Lung (tissue), 12 donors: Measurements from ENCODE around the gene SYT1. TPM values are rescaled to one million over a fixed set of nuclear protein-coding genes. Genes with fewer than 3 reads are reported as not detected.

Experiments
- ATAC-seq: fragments of 200-7000 bp; cut with Tn5 transposase; one replicate; pipeline ENCODE4 v1.9.1; 2020; ENCODE audit warnings: moderate number of reproducible peaks; ENCODE audit not compliant: insufficient read depth, low FRiP score
- DNase-seq, 3 donors: peaks; one replicate each; pipeline ENCODE4 v3.0.0-alpha.2; 2013 to 2017
- H3K27ac ChIP-seq, 2 donors: one replicate each; pipeline ENCODE4 v1.5.1; 2013; ENCODE audit warnings: mild to moderate bottlenecking in 2 of 2, moderate library complexity in 2 of 2, control low read depth in 1 of 2, inconsistent platforms in 1 of 2, low read depth in 1 of 2, low read length in 1 of 2
- H3K27me3 ChIP-seq, 3 donors: one replicate each; pipeline ENCODE4 v1.5.1; 2013; ENCODE audit warnings: low read length in 2 of 3; ENCODE audit not compliant: control insufficient read depth in 3 of 3, insufficient read depth in 3 of 3
- H3K36me3 ChIP-seq, 4 donors: one replicate each; pipeline ENCODE4 v1.5.1; 2013; ENCODE audit warnings: low read length in 4 of 4, mild to moderate bottlenecking in 1 of 4, moderate library complexity in 1 of 4; ENCODE audit not compliant: control insufficient read depth in 4 of 4, insufficient read depth in 4 of 4
- H3K4me1 ChIP-seq, 5 donors: one replicate each; pipeline ENCODE4 v1.5.1; 2013; ENCODE audit warnings: low read length in 5 of 5, mild to moderate bottlenecking in 2 of 5, moderate library complexity in 1 of 5; ENCODE audit not compliant: control insufficient read depth in 5 of 5, insufficient read depth in 5 of 5
- H3K4me3 ChIP-seq: one replicate; pipeline ENCODE4 v1.5.1; 2013; ENCODE audit warnings: mild to moderate bottlenecking, control low read depth, moderate library complexity
- H3K9ac ChIP-seq, 2 donors: one replicate each; pipeline ENCODE4 v1.5.1; 2013; ENCODE audit warnings: low read length in 2 of 2, control low read depth in 1 of 2; ENCODE audit not compliant: insufficient read depth in 1 of 2
- H3K9me3 ChIP-seq, 4 donors: one replicate each; pipeline ENCODE4 v1.5.1; 2013; ENCODE audit warnings: low read length in 3 of 4, mild to moderate bottlenecking in 1 of 4, moderate library complexity in 1 of 4; ENCODE audit not compliant: control insufficient read depth in 4 of 4, insufficient read depth in 3 of 4
- CTCF ChIP-seq: IDR thresholded peaks from 2 replicates; pipeline ENCODE4 v1.5.1; 2012; ENCODE audit warnings: mild to moderate bottlenecking; ENCODE audit errors: control extremely low read depth, extremely low read depth
- WGBS, 2 donors: extraction: QIAGEN DNeasy Blood & Tissue Kit; methylation state at CpG; one replicate each; pipeline ENCODE4 v1.1.7; 2013; 5-methylcytosine and 5-hydroxymethylcytosine counted together
- polyA plus RNA-seq, 2 donors: library from polyadenylated mRNA; stranded (reverse); fragments of 200-250 nt; gene quantifications; one replicate each; pipeline ENCODE4 v1.2.1, GENCODE V29; 2013
- total RNA-seq, 2 donors: library from RNA; depleted of rRNA in 1 of 2; stranded (reverse); fragments of >200 nt in 1 of 2; gene quantifications; one replicate each; pipeline ENCODE4 v1.2.1, GENCODE V29; 2014 to 2021
- donor health status: control.
- donor health status: control.
- donor health status: Bipolar disorder and iron deficiency.
- donor health status: healthy.
- donor health status: DM: yes; HTN: yes; CAD: no.

The SYT1 gene
- total and polyA plus RNA-seq, 4 donors: 0.05 to 3.2 (median 0.46) TPM

- TF ChIP-seq CTCF: no peak
- ATAC-seq (no peak), DNase-seq (no peak)
- WGBS, 2 donors: 93 to 97% methylated on average over 3 of the region's 3 CpGs
- no peaks in the 10 kb centered on the region for H3K27me3 ChIP-seq
- no peak overlapping the region for H3K9ac ChIP-seq
- no peak overlapping the region for H3K27ac ChIP-seq
- H3K9me3 ChIP-seq: no peaks in the 10 kb centered on the region
- no peaks in the 10 kb centered on the region for H3K4me1 ChIP-seq
- H3K36me3 ChIP-seq: no peaks in the 10 kb centered on the region
- no peak overlapping the region for H3K4me3 ChIP-seq
Observed at GRCh38 chr12:79433465-79434072, 569.0 kb downstream of the SYT1 start.

- H3K36me3 ChIP-seq: no peaks in the 10 kb centered on the region
- DNase-seq (no peak), ATAC-seq (no peak)
- no peaks in the 10 kb centered on the region for H3K27me3 ChIP-seq
- WGBS, 2 donors: 98 to 100% methylated on average over 1 of the region's 1 CpG
- no peak overlapping the region for H3K9ac ChIP-seq
- H3K4me1 ChIP-seq: no peaks in the 10 kb centered on the region
- H3K9me3 ChIP-seq: no peaks in the 10 kb centered on the region
- H3K4me3 ChIP-seq: no peak overlapping the region
- no peak for TF ChIP-seq CTCF
- H3K27ac ChIP-seq: no peak overlapping the region
Observed at GRCh38 chr12:79434561-79434960, 570.0 kb downstream of the SYT1 start.

GRCh38 chr12:79435742-79436141 lies 571.2 kb downstream of the SYT1 start:
- H3K36me3 ChIP-seq: no peaks in the 10 kb centered on the region
- DNase-seq (no peak), ATAC-seq (no peak)
- H3K9ac ChIP-seq: no peak overlapping the region
- H3K4me3 ChIP-seq: no peak overlapping the region
- H3K27ac ChIP-seq: no peak overlapping the region
- TF ChIP-seq CTCF: no peak
- H3K27me3 ChIP-seq: no peaks in the 10 kb centered on the region
- WGBS, 2 donors: 95 to 100% methylated on average over 1 of the region's 1 CpG
- H3K9me3 ChIP-seq: no peaks in the 10 kb centered on the region
- no peaks in the 10 kb centered on the region for H3K4me1 ChIP-seq
